Stimulated activated CD4-positive, alpha-beta T cell treated with anti-CD3 and anti-CD28 coated beads, Interleukin-1b, Interleukin-23, amount 100 ng/mL, for 4 hours (primary cell): ENCODE results near the gene SWSAP1.

Experiments
- DNase-seq, 2 donors: peaks; one replicate each; pipeline ENCODE4 v3.0.0-alpha.2; 2020; ENCODE audit warnings: low read depth in 2 of 2

The SWSAP1 gene

DNA sequence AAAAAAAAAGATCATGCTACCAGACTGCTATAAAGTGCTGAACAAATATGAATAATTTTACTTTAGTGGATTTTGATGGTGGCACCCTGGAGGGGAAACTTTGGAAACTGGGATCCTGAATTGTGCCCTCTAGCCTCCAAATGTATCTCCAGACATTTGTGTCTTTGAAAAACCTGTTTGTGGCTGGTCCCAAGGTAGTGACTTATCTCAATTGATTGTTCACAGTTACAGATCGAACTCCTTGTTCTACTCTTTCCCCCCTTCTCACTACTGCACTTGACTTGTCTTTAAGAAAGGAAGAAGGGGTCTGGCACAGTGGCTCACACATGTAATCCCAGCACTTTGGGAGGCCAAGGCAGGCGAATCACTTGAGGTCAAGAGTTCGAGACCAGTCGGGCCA lies 34.1 kb downstream of the SWSAP1 start:
- no peak for DNase-seq

DNA sequence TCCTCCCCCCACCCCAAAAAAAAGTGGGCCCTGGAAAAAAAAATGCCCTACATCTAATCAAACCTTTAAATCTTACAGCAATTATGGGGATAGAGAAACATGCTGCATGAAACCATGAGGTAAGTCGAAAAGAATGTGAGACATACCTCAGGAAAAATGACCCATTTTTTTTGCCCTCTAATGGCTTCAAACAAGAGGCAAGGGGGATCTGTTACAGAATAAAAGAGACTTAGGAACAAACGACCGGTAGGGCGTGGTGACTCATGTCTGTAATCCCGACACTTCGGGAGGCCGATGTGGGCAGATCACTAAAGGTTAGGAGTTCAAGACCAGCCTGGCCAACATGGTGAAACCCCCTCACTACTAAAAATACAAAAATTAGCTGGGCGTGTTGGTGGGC lies 36.2 kb downstream of the SWSAP1 start:
- DNase-seq, result no peak

DNA sequence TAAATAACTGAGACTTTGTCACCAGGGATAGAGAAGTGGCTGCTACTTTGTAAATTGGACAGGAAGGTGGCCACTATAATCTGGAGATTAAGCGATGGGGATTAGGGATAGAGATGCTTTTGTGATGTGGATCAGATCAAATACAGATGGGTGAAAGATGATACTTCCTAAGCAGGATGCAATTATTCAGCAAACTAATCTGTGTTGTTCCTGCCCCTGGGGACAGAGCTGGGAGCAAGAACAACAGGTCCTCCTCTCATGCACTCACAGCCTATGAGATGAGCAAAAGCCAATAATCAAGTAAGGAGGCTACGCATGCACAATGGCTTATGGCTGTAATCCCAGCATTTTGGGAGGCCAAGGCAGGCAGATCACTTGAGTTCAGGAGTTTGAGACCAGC lies 40.1 kb downstream of the SWSAP1 start:
- DNase-seq, result no peak

GRCh38 chr19:11416346-11417052 lies 42.0 kb downstream of the SWSAP1 start:
- DNase-seq, result no peak

DNA sequence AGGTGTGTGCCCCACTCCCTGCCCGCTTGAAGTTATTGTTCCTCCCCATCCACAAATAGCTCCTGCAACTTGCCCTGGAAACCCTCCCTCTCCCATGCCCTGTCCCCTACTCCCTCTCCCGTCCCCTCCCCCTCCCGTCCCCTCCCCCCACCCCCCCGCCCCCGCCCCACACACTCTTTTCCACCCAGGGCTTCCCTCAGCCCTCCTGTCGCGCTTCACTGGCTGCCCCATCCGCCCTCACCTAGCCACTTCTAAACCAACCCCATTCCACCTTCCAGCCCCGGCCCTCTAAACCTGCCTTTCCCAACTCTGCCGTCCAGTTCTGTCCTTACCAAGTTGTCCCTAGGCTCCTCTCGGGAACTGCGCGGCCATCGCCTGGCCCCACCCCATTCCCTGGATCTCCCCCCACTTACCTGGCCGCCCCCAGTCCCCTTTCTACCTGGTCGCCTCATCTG lies 43.7 kb downstream of the SWSAP1 start:
- no peak for DNase-seq

DNA sequence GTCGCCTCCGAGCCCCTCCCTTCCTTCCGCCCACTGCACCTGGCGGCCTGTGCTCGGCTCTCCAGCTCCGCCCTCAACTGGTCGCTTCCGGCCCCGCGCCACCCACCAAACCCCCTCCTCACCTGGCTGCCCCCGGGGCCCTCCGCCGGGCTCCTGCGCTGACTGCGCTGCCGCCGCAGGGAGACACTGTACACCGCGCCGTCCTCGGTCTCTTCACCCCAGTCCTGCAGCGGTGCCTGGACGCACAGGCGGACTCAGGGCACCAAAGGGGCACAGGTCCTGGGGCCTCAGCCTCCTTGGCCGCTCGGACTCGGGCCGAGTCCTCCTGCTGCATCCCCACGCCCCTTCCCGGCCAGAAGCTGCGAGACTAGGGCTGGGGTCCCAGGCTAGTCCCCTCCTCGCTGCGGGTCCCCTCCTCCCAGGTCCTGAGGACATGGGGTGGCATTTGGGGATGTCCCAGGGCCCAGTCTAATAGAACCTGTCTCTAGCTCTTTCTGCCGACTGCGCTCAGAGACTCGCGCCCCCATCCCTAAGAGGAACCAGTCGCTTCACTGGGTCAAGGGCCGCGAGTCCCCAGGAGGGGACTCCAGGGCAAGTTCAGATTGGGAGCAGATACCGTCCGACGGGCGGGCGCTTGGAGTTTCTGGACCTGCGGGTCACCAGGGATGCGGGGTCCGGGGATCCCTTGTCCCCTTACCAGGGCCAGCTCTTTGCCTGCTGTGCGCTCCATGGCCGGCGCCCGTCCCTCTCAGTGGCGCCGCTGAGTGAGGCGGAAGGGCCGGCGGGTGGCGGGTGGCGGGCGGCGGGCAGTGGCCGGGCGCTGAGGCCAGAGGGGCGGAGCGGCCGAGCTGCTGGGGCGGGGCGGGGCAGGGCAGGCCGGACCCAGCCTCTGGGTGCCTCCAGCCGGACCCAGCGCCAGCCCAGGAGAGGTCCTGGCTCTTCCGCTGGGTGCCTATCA lies 44.4 kb downstream of the SWSAP1 start, which contains the start of gene RGL3:
TSS of gene RGL3 (minus strand) at position 766 of the 958 bp plus-strand sequence. CDS start at position 730, 36 bp downstream.
- DNase-seq, result no peak

DNA sequence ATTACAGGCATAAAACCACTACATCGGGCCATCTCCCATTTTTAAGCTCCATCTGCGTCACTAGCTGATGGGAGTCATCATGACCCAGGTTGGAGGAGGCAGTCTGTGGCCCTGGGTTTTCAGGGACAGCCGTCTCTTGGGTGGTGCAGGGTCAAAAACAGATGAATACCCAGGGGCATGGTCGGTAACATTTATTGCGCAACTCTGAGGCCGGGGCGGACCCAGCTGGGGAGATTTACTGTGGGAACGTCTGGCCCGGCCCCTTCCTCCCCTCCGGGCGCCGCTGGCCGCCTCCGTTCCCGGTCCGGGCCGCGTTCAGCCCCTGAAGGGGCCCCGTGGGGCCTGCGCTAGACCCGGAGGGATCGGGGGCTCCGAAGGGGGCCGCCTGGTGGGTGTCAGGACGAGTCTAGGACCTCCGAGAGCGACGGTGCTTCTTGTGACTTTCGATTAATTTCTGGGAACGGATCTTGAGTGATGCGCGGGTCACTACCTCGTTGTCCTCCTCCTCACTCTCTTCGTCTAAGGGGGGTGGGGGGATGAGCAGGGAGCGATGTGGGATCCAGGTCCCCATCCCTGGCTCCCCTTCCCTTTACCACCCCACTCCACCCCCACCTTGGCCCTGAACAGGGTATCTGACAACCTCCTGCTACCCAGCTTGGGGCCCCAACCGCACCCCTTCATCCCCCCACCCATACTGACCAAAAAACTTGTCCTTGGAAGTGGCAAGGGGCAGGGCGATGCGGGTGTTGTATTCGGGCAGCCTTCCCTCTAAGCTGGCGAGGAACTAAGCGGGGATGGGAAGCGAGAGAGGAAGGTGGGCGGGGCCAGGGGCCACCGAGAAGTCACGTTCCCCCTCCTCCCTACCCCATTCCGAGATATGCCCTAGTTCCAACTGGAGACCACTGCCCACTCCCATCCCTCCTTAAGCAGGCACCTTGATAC lies 46.2 kb downstream of the SWSAP1 start:
- no peak for DNase-seq

DNA sequence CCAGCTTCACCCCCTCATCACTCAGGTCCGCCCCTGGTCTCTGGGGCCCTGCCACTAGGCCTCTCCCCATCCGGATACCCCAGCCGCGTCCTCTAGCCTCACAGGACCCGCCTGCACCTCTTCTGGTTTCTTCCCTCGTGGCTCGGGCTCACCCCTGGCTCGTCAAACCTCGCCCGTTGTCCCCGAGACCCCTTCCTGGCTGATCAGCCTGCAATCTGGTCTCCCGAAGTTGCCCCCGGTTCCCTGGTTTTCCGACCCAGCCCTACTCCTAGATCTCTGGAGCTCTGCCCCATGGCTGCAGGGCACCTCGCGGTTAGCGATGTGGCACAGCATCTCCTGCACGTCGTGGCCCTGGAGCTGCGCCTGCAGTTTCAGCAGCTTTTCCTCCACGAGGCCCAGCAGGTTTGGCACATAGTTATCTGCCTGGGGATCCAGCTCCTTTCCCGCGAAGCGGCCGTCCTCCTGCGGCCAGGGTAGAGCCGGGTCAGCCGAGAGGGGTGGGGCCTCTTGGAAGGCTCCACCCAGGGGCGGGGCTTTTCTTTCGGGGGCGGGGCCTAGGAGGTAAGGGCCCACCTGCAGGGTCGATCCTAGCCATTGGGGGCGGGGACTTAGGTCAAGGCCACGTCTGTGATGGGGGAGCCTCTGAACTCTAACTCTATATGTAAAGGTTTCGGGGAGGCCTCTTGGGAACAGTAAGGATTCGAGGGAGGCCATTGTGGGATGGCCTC lies 47.1 kb downstream of the SWSAP1 start:
- DNase-seq, result peak in 1 of 2 donors; percentile 39

DNA sequence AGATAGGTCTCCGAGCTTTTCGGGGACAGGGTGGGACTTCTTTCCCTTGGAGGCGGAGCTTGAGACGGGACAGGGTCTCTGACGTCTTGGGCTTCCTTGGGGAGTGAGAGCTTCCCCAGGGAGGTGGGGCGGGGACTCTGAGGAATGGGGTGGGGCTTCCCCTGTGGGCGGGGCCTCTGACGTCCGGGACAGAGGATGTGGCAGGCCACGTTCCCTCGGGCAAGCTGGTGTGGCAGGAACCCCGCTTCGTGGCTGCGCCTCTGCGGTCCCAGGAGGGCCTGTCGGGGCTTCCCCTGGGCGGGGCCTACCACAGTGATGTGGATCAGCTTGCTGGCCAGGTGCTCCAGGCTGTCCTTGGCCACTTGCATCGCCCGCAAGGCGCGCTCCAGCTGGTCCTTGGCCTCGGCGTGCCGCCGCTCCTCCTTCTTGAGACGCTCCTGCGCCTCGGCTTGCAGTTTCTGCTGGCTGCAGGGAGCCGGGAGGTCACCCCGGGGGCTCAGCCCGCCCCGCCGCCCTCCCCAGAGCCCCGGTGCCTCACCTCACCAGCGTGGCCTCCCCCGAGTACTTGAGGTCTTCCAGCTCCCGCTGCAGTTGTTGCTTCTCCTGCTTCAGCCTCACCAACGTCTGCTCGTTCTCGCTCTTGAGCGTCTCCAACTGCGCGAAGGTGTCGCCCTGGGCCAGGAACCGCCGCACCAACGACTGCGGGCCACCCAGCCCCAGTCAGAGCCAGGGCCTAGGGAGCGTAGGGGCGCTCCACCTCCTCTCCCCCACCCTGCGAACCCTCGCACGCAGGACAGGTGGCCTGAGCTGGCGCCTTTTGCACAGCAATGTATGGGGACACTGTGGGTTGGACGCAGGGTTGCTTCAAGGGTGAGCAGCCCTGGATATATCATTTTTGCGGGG lies 47.9 kb downstream of the SWSAP1 start:
- peak; percentile 32 to 56 for DNase-seq

DNA sequence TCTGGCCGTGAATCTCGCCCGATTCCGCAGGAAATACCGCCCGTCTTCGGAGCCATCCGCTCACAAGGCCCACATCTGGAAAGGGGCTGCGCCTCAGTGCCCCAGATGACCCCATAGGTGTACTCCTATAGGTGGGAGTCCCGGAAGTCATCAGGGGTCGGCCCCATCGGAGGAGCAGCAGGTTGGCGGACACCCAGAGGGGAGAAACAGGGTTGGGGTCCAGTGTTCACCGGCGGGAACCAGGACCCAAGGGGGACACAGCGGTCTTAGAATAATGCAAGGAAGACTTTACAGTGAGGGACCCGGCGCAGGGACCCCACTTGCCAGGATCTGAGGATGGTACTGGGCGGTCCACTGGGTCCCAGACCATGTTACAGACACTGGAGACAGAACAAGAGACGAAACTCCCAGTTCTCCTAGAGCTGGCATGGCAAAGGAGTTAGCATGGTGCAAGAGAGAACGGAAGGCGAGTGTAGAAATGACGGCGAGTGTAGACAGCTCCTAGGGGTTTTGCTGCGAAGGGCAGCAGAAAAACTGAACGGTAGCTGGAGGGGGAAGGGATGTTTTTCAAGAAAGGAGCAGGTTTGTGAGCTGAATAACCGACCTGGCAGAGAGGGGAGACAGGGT lies 48.8 kb downstream of the SWSAP1 start:
- no peak for DNase-seq

DNA sequence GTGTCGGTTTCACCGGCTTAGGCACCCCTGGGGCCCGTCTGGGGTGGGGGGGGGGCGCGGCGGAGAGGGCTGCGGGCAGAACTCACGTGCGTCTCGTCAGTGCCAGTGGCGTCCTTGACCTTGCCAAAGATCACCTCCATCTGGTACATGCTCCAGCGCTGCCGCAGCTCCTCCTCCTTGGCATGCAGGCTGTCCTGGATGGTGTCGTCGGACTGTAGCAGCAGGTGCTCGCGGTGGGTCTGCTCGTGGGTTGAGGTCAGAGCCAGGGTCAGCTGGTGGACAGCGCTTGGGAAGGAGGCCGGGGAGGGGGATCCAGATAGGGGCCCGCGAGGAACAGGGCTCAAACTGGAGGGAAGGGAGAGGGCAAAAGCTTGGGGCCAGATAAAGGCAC lies 49.3 kb downstream of the SWSAP1 start:
- no peak for DNase-seq
